Measurements from ENCODE around the gene CCNB1.
"Not testable (repeated sequence)": the region's sequence is repeated elsewhere in the genome, so short reads cannot be mapped to it uniquely, and the experiment has no call there.

The CCNB1 gene

GRCh38 chr5:69131304-69131703, 35.6 kb upstream of the CCNB1 start:
- H3K27me3 ChIP-seq (ENCODE audit: low read length) = no peaks in the 10 kb centered on the region
- peak overlapping the region; percentile 42 for H3K27ac ChIP-seq (ENCODE audit: low read depth, low read length)
- H3K79me2 ChIP-seq (ENCODE audit: insufficient read depth, low read length) = no peaks in the 10 kb centered on the region
- no peaks in the 10 kb centered on the region for H3K9me2 ChIP-seq (replicated peaks; ENCODE audit: insufficient read depth, low read length)
- H3K4me2 ChIP-seq (ENCODE audit: low read depth, low read length, poor library complexity, severe bottlenecking) = no peak overlapping the region
- H3K9me3 ChIP-seq (ENCODE audit: insufficient read depth, low read length) = no peaks in the 10 kb centered on the region
- H3F3A ChIP-seq (ENCODE audit: insufficient read depth) = peaks cover 23% of the 10 kb centered on the region
- peaks cover 22% of the 10 kb centered on the region; the same call in 1 of the 2 replicates for H3K36me3 ChIP-seq (ENCODE audit: low read length)
- no peak overlapping the region for H3K4me3 ChIP-seq (ENCODE audit: insufficient read depth, low read length, poor library complexity, severe bottlenecking)
- TF ChIP-seq, protein P1, sequence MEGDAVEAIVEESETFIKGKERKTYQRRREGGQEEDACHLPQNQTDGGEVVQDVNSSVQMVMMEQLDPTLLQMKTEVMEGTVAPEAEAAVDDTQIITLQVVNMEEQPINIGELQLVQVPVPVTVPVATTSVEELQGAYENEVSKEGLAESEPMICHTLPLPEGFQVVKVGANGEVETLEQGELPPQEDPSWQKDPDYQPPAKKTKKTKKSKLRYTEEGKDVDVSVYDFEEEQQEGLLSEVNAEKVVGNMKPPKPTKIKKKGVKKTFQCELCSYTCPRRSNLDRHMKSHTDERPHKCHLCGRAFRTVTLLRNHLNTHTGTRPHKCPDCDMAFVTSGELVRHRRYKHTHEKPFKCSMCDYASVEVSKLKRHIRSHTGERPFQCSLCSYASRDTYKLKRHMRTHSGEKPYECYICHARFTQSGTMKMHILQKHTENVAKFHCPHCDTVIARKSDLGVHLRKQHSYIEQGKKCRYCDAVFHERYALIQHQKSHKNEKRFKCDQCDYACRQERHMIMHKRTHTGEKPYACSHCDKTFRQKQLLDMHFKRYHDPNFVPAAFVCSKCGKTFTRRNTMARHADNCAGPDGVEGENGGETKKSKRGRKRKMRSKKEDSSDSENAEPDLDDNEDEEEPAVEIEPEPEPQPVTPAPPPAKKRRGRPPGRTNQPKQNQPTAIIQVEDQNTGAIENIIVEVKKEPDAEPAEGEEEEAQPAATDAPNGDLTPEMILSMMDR (IDR thresholded peaks at IDR 0.05; ENCODE audit: insufficient read depth, low read length, poor library complexity, severe bottlenecking) = no peak
- TF ChIP-seq EZH2phosphoT487 (conservative IDR thresholded peaks at IDR 0.05; ENCODE audit: low read length) = no peak
- H4K20me1 ChIP-seq (ENCODE audit: low read depth, low read length) = no peaks in the 10 kb centered on the region
- no peak overlapping the region for H2AFZ ChIP-seq (ENCODE audit: low read depth, low read length, severe bottlenecking)
- H3K9ac ChIP-seq (ENCODE audit: low read length) = no peak overlapping the region

DNA sequence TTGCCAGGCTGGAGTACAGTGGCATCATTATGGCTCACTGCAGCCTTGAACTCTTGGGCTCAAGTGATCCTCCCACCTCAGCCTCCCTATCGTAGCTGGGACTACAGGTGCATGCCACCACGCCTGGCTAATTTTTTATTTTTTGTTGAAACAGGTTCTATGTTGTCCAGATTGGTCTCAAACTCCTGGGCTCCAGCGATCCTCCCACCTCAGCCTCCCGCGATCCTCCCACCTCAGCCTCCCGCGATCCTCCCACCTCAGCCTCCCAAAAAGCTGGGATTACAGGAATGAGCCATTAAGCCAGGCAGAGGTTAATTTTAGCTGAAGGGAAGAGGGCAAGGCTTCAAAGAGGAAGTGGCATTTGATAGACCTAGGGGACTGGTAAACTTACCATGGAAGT, 32.8 kb upstream of the CCNB1 start:
- Histone ChIP-seq H3K4me3 (ENCODE audit: insufficient read depth, low read length, poor library complexity, severe bottlenecking) (no peak overlapping the region), H3K4me2 (ENCODE audit: low read depth, low read length, poor library complexity, severe bottlenecking) (no peak overlapping the region), H3K27ac (ENCODE audit: low read depth, low read length) (peak overlapping the region; percentile 35), H3K9ac (ENCODE audit: low read length) (no peak overlapping the region), H3K9me3 (ENCODE audit: insufficient read depth, low read length) (no peaks in the 10 kb centered on the region), H3K9me2 (replicated peaks; ENCODE audit: insufficient read depth, low read length) (no peaks in the 10 kb centered on the region), H3K27me3 (ENCODE audit: low read length) (no peaks in the 10 kb centered on the region), H3K79me2 (ENCODE audit: insufficient read depth, low read length) (no peaks in the 10 kb centered on the region), H2AFZ (ENCODE audit: low read depth, low read length, severe bottlenecking) (no peak overlapping the region), H3F3A (ENCODE audit: insufficient read depth) (peaks cover 37% of the 10 kb centered on the region), H4K20me1 (ENCODE audit: low read depth, low read length) (no peaks in the 10 kb centered on the region), H3K36me3 (ENCODE audit: low read length) (peaks cover 12% of the 10 kb centered on the region; the same call in 1 of the 2 replicates)
- TF ChIP-seq EZH2phosphoT487 (conservative IDR thresholded peaks at IDR 0.05; ENCODE audit: low read length) = no peak
- TF ChIP-seq, protein P1 (IDR thresholded peaks at IDR 0.05; ENCODE audit: insufficient read depth, low read length, poor library complexity, severe bottlenecking) = no peak

DNA sequence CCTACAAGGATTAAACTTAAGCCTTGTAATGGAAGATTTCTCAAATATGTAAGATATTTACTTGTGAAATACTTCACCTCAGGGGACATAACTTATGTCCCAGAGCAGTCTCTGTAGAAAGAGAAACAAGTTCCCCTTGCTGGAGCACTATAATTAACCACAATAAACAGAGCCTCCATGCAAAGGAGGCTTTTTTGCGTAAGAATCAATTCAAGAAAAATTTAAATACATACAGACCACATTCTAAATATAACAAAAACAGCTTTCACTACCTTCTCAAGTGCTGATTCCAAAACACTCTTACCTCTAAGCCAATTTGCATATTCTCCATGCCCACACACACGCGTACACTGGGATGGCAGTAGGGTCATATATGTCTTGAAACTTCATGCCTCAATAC, 30.7 kb upstream of the CCNB1 start:
- peak overlapping the region; percentile 49 for H3K9ac ChIP-seq (ENCODE audit: low read length)
- H3K27me3 ChIP-seq (ENCODE audit: low read length) = no peaks in the 10 kb centered on the region
- H4K20me1 ChIP-seq (ENCODE audit: low read depth, low read length) = no peaks in the 10 kb centered on the region
- peak overlapping the region; percentile 93 for H3K27ac ChIP-seq (ENCODE audit: low read depth, low read length)
- H2AFZ ChIP-seq (ENCODE audit: low read depth, low read length, severe bottlenecking) = peak overlapping the region; percentile 61
- H3K9me3 ChIP-seq (ENCODE audit: insufficient read depth, low read length) = peaks cover 5% of the 10 kb centered on the region; the same call in 1 of the 2 replicates
- H3K79me2 ChIP-seq (ENCODE audit: insufficient read depth, low read length) = no peaks in the 10 kb centered on the region
- TF ChIP-seq EZH2phosphoT487 (conservative IDR thresholded peaks at IDR 0.05; ENCODE audit: low read length) = no peak
- TF ChIP-seq, protein P1 (IDR thresholded peaks at IDR 0.05; ENCODE audit: insufficient read depth, low read length, poor library complexity, severe bottlenecking) = no peak
- no peaks in the 10 kb centered on the region for H3K36me3 ChIP-seq (ENCODE audit: low read length)
- peak overlapping the region; percentile 26 for H3K4me3 ChIP-seq (ENCODE audit: insufficient read depth, low read length, poor library complexity, severe bottlenecking)
- peak overlapping the region; percentile 71 for H3K4me2 ChIP-seq (ENCODE audit: low read depth, low read length, poor library complexity, severe bottlenecking)
- no peaks in the 10 kb centered on the region for H3K9me2 ChIP-seq (replicated peaks; ENCODE audit: insufficient read depth, low read length)
- peaks cover 30% of the 10 kb centered on the region for H3F3A ChIP-seq (ENCODE audit: insufficient read depth)

- Histone ChIP-seq H3K27ac (ENCODE audit: low read depth, low read length) (peak overlapping the region; percentile 93; the same call in 1 of the 2 replicates), H3K4me2 (ENCODE audit: low read depth, low read length, poor library complexity, severe bottlenecking) (peak overlapping the region; percentile 71)
- not testable (repeated sequence) for H3K36me3 ChIP-seq (ENCODE audit: low read length)
These were observed 29.7 kb upstream of the CCNB1 start for GRCh38 chr5:69137208-69137607.

More at GRCh38 chr5:69137208-69137607, 29.7 kb upstream of the CCNB1 start:
- H3K27me3 ChIP-seq (ENCODE audit: low read length); H3K9me3 ChIP-seq (ENCODE audit: insufficient read depth, low read length); H3K9me2 ChIP-seq (replicated peaks; ENCODE audit: insufficient read depth, low read length); H3K79me2 ChIP-seq (ENCODE audit: insufficient read depth, low read length); H4K20me1 ChIP-seq (ENCODE audit: low read depth, low read length); H3K9ac ChIP-seq (ENCODE audit: low read length); H2AFZ ChIP-seq (ENCODE audit: low read depth, low read length, severe bottlenecking); H3K4me3 ChIP-seq (ENCODE audit: insufficient read depth, low read length, poor library complexity, severe bottlenecking): not testable (repeated sequence)
- H3F3A ChIP-seq (ENCODE audit: insufficient read depth) = peaks cover 30% of the 10 kb centered on the region

All from SU-DHL-6 (cell line).